Liver (tissue), 3 donors: Measurements from ENCODE around the gene SLC16A10.

Experiments
- CTCF ChIP-seq: fragments of 150-350 bp; IDR thresholded peaks from 2 replicates; pipeline ENCODE4 v1.5.1; 2017; ENCODE audit warnings: improper control_type of control experiment, low read depth, low read length; ENCODE audit not compliant: missing input control
- FOXA2 ChIP-seq: IDR thresholded peaks from 2 replicates; pipeline ENCODE4 v1.6.1; 2016; ENCODE audit warnings: antibody characterized with exemption
- GABPA ChIP-seq, 2 donors: IDR thresholded peaks in 1 of 2; conservative IDR thresholded peaks in 1 of 2; 2 replicates each; pipeline ENCODE4 v1.6.1; 2016; ENCODE audit warnings: antibody characterized with exemption in 2 of 2, mild to moderate bottlenecking in 1 of 2, moderate library complexity in 1 of 2
- JUND ChIP-seq, 2 donors: IDR thresholded peaks; 2 replicates each; pipeline ENCODE4 v1.6.1; 2016; ENCODE audit warnings: antibody characterized with exemption in 2 of 2
- MAX ChIP-seq: IDR thresholded peaks from 2 replicates; pipeline ENCODE4 v1.6.1; 2016; ENCODE audit warnings: antibody characterized with exemption
- RAD21 ChIP-seq, 2 donors: IDR thresholded peaks; 2 replicates each; pipeline ENCODE4 v1.6.1; 2016; ENCODE audit warnings: antibody characterized with exemption in 2 of 2, mild to moderate bottlenecking in 2 of 2
- SP1 ChIP-seq: IDR thresholded peaks from 2 replicates; pipeline ENCODE4 v1.6.1; 2018; ENCODE audit warnings: antibody characterized with exemption, mild to moderate bottlenecking
- TAF1 ChIP-seq: conservative IDR thresholded peaks from 2 replicates; pipeline ENCODE4 v1.6.1; 2016; ENCODE audit warnings: antibody characterized with exemption, mild to moderate bottlenecking
- ZBTB33 ChIP-seq: IDR thresholded peaks from 2 replicates; pipeline ENCODE4 v1.6.1; 2016; ENCODE audit warnings: antibody characterized with exemption
- donor health status: healthy.
- donor health status: healthy.

GRCh38 chr6:111162504-111162903 is 75.2 kb downstream of the SLC16A10 start:
- TF ChIP-seq CTCF: no peak
- no peak for TF ChIP-seq TAF1
- TF ChIP-seq ZBTB33: no peak
- TF ChIP-seq RAD21 (IDR thresholded peaks at IDR 0.05): no peak
- no peak for TF ChIP-seq SP1
- TF ChIP-seq JUND (IDR thresholded peaks at IDR 0.05): no peak
- TF ChIP-seq FOXA2: no peak
- no peak for TF ChIP-seq GABPA (IDR thresholded peaks at IDR 0.05 in 1 of 2, conservative IDR thresholded peaks at IDR 0.05 in 1 of 2)
- TF ChIP-seq MAX: no peak
